ENCODE measurements around the gene C1QTNF12.

The C1QTNF12 gene

GRCh38 chr1:1210726-1211540 is 35.6 kb downstream of the C1QTNF12 start:
- DNase-seq: no peak

GRCh38 chr1:1208713-1209433 is 37.6 kb downstream of the C1QTNF12 start:
- DNase-seq: no peak

- no peak for DNase-seq
Observed at GRCh38 chr1:1207571-1207892, 39.0 kb downstream of the C1QTNF12 start.

- DNase-seq: no peak
Observed at GRCh38 chr1:1206966-1207531, 39.5 kb downstream of the C1QTNF12 start.

GRCh38 chr1:1206376-1206965 is 40.1 kb downstream of the C1QTNF12 start, which contains the start of gene TNFRSF18:
Gene TNFRSF18 (minus strand): TSS chr1:1206592. CDS start chr1:1206571, 21 bp downstream.
- DNase-seq: no peak

GRCh38 chr1:1205769-1206375 is 40.6 kb downstream of the C1QTNF12 start:
- DNase-seq: no peak

- no peak for DNase-seq
Observed at GRCh38 chr1:1204998-1205768, 41.3 kb downstream of the C1QTNF12 start.

GRCh38 chr1:1204425-1204920 is 42.0 kb downstream of the C1QTNF12 start:
- no peak for DNase-seq

GRCh38 chr1:1203561-1204424 is 42.7 kb downstream of the C1QTNF12 start:
- no peak for DNase-seq

GRCh38 chr1:1202831-1203560 is 43.5 kb downstream of the C1QTNF12 start:
- no peak for DNase-seq

- DNase-seq: peak; percentile 88
Observed at GRCh38 chr1:1200876-1201810, 45.4 kb downstream of the C1QTNF12 start.

GRCh38 chr1:1199961-1200875 is 46.3 kb downstream of the C1QTNF12 start:
- no peak for DNase-seq

GRCh38 chr1:1199141-1199960 is 47.2 kb downstream of the C1QTNF12 start:
- no peak for DNase-seq

GRCh38 chr1:1198423-1199140 is 47.9 kb downstream of the C1QTNF12 start:
- DNase-seq: no peak

- no peak for DNase-seq
Observed at GRCh38 chr1:1197551-1198422, 48.7 kb downstream of the C1QTNF12 start.

- no peak for DNase-seq
Observed at GRCh38 chr1:1197188-1197500, 49.4 kb downstream of the C1QTNF12 start.
